Mesothelial cell of epicardium (in vitro differentiated cells): ENCODE data around the gene GRM7. TPM values are rescaled to one million over a fixed set of nuclear protein-coding genes. Genes with fewer than 3 reads are reported as not detected.

Experiments
- DNase-seq, 2 experiments: peaks; one replicate each; pipeline ENCODE4 v3.0.0; 2021; ENCODE audit warnings: low spot score in 2 of 2; ENCODE audit not compliant: unreplicated experiment in 2 of 2
- H3K27ac Mint-ChIP-seq: 2 replicates; pipeline ENCODE4 v1.8.0; 2021; ENCODE audit warnings: mixed read lengths
- H3K27me3 Mint-ChIP-seq: 2 replicates; pipeline ENCODE4 v1.8.0; 2021; ENCODE audit warnings: low read depth, mixed read lengths
- H3K36me3 Mint-ChIP-seq: 2 replicates; pipeline ENCODE4 v1.8.0; 2021; ENCODE audit warnings: mixed read lengths
- H3K4me1 Mint-ChIP-seq: 2 replicates; pipeline ENCODE4 v1.8.0; 2021; ENCODE audit warnings: mixed read lengths
- H3K4me3 Mint-ChIP-seq: 2 replicates; pipeline ENCODE4 v1.8.0; 2021; ENCODE audit warnings: mild to moderate bottlenecking, moderate library complexity, mixed read lengths
- H3K9me3 Mint-ChIP-seq: 2 replicates; pipeline ENCODE4 v1.8.0; 2021; ENCODE audit warnings: mixed read lengths
- CTCF ChIP-seq: fragments of 200-600 bp; sonication (generic); IDR thresholded peaks from one replicate; pipeline ENCODE4 v1.5.0; 2021; ENCODE audit warnings: antibody characterized with exemption; ENCODE audit not compliant: unreplicated experiment
- total RNA-seq: library from RNA; stranded (reverse); gene quantifications from 3 replicates; pipeline ENCODE4 v1.2.1, GENCODE V29; 2021

Gene GRM7
- total RNA-seq, 1 donor from 2014 or later, result 0.69 TPM

GRCh38 chr3:7260975-7261374 lies 400.1 kb downstream of the GRM7 start:
- Mint-ChIP-seq H3K27me3 (peaks cover 10% of the 10 kb centered on the region), H3K4me1 (no peaks in the 10 kb centered on the region), H3K4me3 (no peak overlapping the region), H3K9me3 (peaks cover 18% of the 10 kb centered on the region), H3K27ac (no peak overlapping the region), H3K36me3 (no peaks in the 10 kb centered on the region)
- TF ChIP-seq CTCF, result no peak
- DNase-seq, result no peak

GRCh38 chr3:7263347-7264195 lies 402.7 kb downstream of the GRM7 start:
- H3K4me1 Mint-ChIP-seq, result no peaks in the 10 kb centered on the region
- no peak overlapping the region for H3K27ac Mint-ChIP-seq
- peaks cover 10% of the 10 kb centered on the region for H3K27me3 Mint-ChIP-seq
- no peak overlapping the region for H3K4me3 Mint-ChIP-seq
- peaks cover 12% of the 10 kb centered on the region for H3K9me3 Mint-ChIP-seq
- DNase-seq, result no peak
- TF ChIP-seq CTCF, result no peak
- no peaks in the 10 kb centered on the region for H3K36me3 Mint-ChIP-seq

GRCh38 chr3:7264196-7264526 lies 403.2 kb downstream of the GRM7 start:
- Mint-ChIP-seq H3K4me3 (no peak overlapping the region), H3K27ac (no peak overlapping the region)
- TF ChIP-seq CTCF, result no peak

GRCh38 chr3:7265736-7266135 lies 404.8 kb downstream of the GRM7 start:
- H3K9me3 Mint-ChIP-seq, result peaks cover 12% of the 10 kb centered on the region
- H3K27ac Mint-ChIP-seq, result no peak overlapping the region
- H3K27me3 Mint-ChIP-seq, result peaks cover 5% of the 10 kb centered on the region
- no peak for TF ChIP-seq CTCF
- no peaks in the 10 kb centered on the region for H3K4me1 Mint-ChIP-seq
- H3K36me3 Mint-ChIP-seq, result no peaks in the 10 kb centered on the region
- no peak overlapping the region for H3K4me3 Mint-ChIP-seq
- DNase-seq, result no peak

More at GRCh38 chr3:7264196-7264526, 403.2 kb downstream of the GRM7 start:
- Mint-ChIP-seq H3K4me1 (no peaks in the 10 kb centered on the region), H3K9me3 (peaks cover 12% of the 10 kb centered on the region), H3K27me3 (peaks cover 10% of the 10 kb centered on the region), H3K36me3 (no peaks in the 10 kb centered on the region)
- DNase-seq, result no peak

- Mint-ChIP-seq H3K4me1 (no peaks in the 10 kb centered on the region), H3K4me3 (no peak overlapping the region), H3K27me3 (peaks cover 5% of the 10 kb centered on the region), H3K9me3 (peaks cover 12% of the 10 kb centered on the region), H3K27ac (no peak overlapping the region), H3K36me3 (no peaks in the 10 kb centered on the region)
- no peak for TF ChIP-seq CTCF
- DNase-seq, result no peak
Observed at GRCh38 chr3:7266551-7266950, 405.6 kb downstream of the GRM7 start.
